ENCODE measurements around the gene ATG2A. TPM values are rescaled to one million over a fixed set of nuclear protein-coding genes. Genes with fewer than 3 reads are reported as not detected.

Gene ATG2A
- total RNA-seq, 1 experiment from 2014 or later, result 28.8 TPM

DNA sequence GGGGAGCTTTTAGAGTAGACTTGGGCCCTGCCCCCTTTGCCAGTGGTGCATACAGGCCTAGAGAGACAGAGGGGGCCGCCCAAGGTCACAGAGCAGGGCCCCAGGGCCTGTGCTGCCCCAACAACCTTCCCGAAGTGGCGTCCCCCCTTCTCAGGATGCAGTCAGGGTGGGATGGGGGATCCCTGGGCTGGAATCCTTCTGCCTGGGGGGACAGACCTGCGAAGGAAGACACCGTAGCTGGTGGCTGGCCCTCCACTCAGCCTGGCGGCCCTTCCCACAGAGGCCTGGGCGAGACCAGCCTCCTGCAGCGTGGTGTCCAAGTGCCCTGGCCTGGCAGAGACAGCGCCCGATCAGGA is 24.2 kb downstream of the ATG2A start:
- no peak for ATAC-seq
- Histone ChIP-seq H3K4me1 (ENCODE audit: control insufficient read depth, insufficient read depth, low read length) (peaks cover 25% of the 10 kb centered on the region), H3K4me3 (ENCODE audit: low read depth in 2 of 2, low read length in 2 of 2) (no peak overlapping the region), H3K27ac (ENCODE audit: low read length) (no peak overlapping the region), H3K36me3 (ENCODE audit: control insufficient read depth, insufficient read depth, low read length) (no peaks in the 10 kb centered on the region), H3K27me3 (ENCODE audit: control insufficient read depth, insufficient read depth, low read length) (no peaks in the 10 kb centered on the region), H3K9me3 (ENCODE audit: control insufficient read depth, insufficient read depth, low read depth, low read length) (no peaks in the 10 kb centered on the region)
- intact Hi-C loops (cut with micrococcal nuclease; ENCODE audit: unreplicated experiment), result no loop called here
- in situ Hi-C loops (cut with HindIII; ENCODE audit: low pct_unique_long_range_greater_than_20kb, low sequenced_read_pairs), result no loop called here
- POLR2A ChIA-PET, result interaction anchor here (0.5 kb wide), 1 partner anchor 10 kb away, joined by 3 read pairs; no protein-coding TSS in a partner anchor
- CTCF ChIA-PET, result interaction anchor here (0.5 to 0.6 kb wide), 2 partner anchors 12 to 182 kb away, joined by 6 read pairs; no protein-coding TSS in a partner anchor
- TF ChIP-seq POLR2AphosphoS5 (IDR thresholded peaks at IDR 0.05; ENCODE audit: low read depth, low read length) (no peak), TCF7L2 (IDR thresholded peaks at IDR 0.05; ENCODE audit: low read depth, low read length) (no peak), SIN3A (IDR thresholded peaks at IDR 0.05; ENCODE audit: borderline replicate concordance, insufficient read depth, low read depth, low read length) (no peak)
- TF ChIP-seq, protein P1, sequence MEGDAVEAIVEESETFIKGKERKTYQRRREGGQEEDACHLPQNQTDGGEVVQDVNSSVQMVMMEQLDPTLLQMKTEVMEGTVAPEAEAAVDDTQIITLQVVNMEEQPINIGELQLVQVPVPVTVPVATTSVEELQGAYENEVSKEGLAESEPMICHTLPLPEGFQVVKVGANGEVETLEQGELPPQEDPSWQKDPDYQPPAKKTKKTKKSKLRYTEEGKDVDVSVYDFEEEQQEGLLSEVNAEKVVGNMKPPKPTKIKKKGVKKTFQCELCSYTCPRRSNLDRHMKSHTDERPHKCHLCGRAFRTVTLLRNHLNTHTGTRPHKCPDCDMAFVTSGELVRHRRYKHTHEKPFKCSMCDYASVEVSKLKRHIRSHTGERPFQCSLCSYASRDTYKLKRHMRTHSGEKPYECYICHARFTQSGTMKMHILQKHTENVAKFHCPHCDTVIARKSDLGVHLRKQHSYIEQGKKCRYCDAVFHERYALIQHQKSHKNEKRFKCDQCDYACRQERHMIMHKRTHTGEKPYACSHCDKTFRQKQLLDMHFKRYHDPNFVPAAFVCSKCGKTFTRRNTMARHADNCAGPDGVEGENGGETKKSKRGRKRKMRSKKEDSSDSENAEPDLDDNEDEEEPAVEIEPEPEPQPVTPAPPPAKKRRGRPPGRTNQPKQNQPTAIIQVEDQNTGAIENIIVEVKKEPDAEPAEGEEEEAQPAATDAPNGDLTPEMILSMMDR (IDR thresholded peaks at IDR 0.05), result no peak
- BruUV-seq (replicated peaks), result no TSS peak
- DNase-seq (ENCODE audit: low read depth, low spot score), result no peak

DNA sequence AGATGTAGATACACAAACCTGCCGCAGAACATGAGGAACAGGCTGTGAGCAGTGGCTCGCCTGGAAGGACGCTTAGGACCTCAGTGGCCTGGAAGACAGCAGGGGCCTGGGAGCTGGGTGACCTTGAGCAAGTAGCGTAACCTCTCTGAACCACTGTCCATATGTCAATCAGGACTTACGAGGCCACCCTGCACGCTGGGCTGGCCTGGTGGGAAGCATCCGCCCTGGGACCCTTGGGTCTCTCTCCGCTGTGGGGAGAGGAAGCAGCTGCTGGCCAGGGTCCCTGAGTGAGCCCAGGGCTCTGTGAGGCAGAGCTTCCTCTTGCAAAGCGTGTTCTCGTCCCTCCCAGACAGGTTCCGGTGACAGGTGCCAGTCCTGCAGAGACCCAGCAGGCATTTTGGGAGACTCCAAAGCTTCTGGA is 24.6 kb downstream of the ATG2A start:
- ChIA-PET CTCF (interaction anchor here (0.5 to 0.6 kb wide), 2 partner anchors 11 to 182 kb away, joined by 6 read pairs; no protein-coding TSS in a partner anchor), POLR2A (interaction anchor here (0.5 to 0.6 kb wide), 2 partner anchors 10 to 17 kb away, joined by 3 to 7 read pairs; no protein-coding TSS in a partner anchor)
- BruUV-seq (replicated peaks), result no TSS peak
- no peak overlapping the region for H3K27ac ChIP-seq (ENCODE audit: low read length)
- TF ChIP-seq, protein P1 (IDR thresholded peaks at IDR 0.05), result no peak
- TF ChIP-seq TCF7L2 (IDR thresholded peaks at IDR 0.05; ENCODE audit: low read depth, low read length), result no peak
- TF ChIP-seq, protein P2, sequence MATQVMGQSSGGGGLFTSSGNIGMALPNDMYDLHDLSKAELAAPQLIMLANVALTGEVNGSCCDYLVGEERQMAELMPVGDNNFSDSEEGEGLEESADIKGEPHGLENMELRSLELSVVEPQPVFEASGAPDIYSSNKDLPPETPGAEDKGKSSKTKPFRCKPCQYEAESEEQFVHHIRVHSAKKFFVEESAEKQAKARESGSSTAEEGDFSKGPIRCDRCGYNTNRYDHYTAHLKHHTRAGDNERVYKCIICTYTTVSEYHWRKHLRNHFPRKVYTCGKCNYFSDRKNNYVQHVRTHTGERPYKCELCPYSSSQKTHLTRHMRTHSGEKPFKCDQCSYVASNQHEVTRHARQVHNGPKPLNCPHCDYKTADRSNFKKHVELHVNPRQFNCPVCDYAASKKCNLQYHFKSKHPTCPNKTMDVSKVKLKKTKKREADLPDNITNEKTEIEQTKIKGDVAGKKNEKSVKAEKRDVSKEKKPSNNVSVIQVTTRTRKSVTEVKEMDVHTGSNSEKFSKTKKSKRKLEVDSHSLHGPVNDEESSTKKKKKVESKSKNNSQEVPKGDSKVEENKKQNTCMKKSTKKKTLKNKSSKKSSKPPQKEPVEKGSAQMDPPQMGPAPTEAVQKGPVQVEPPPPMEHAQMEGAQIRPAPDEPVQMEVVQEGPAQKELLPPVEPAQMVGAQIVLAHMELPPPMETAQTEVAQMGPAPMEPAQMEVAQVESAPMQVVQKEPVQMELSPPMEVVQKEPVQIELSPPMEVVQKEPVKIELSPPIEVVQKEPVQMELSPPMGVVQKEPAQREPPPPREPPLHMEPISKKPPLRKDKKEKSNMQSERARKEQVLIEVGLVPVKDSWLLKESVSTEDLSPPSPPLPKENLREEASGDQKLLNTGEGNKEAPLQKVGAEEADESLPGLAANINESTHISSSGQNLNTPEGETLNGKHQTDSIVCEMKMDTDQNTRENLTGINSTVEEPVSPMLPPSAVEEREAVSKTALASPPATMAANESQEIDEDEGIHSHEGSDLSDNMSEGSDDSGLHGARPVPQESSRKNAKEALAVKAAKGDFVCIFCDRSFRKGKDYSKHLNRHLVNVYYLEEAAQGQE (IDR thresholded peaks at IDR 0.05; ENCODE audit: insufficient read depth in 1 of 2, low read depth in 2 of 2, low read length in 1 of 2), result no peak
- TF ChIP-seq POLR2AphosphoS5 (IDR thresholded peaks at IDR 0.05; ENCODE audit: low read depth, low read length), result no peak
- TF ChIP-seq SIN3A (IDR thresholded peaks at IDR 0.05; ENCODE audit: borderline replicate concordance, insufficient read depth, low read depth, low read length), result no peak
- in situ Hi-C loops (cut with HindIII; ENCODE audit: low pct_unique_long_range_greater_than_20kb, low sequenced_read_pairs), result no loop called here
- H3K36me3 ChIP-seq (ENCODE audit: control insufficient read depth, insufficient read depth, low read length), result no peaks in the 10 kb centered on the region
- H3K27me3 ChIP-seq (ENCODE audit: control insufficient read depth, insufficient read depth, low read length), result no peaks in the 10 kb centered on the region
- intact Hi-C loops (cut with micrococcal nuclease; ENCODE audit: unreplicated experiment), result no loop called here
- no peak overlapping the region for H3K4me3 ChIP-seq (ENCODE audit: low read depth in 2 of 2, low read length in 2 of 2)
- no peaks in the 10 kb centered on the region for H3K9me3 ChIP-seq (ENCODE audit: control insufficient read depth, insufficient read depth, low read depth, low read length)
- peaks cover 28% of the 10 kb centered on the region for H3K4me1 ChIP-seq (ENCODE audit: control insufficient read depth, insufficient read depth, low read length)
- ATAC-seq (no peak), DNase-seq (ENCODE audit: low read depth, low spot score) (no peak)

Data from Panc1 (cell line).